Measurements from ENCODE around the gene SETBP1.

Gene SETBP1

GRCh38 chr18:44967599-44967998, 286.9 kb downstream of the SETBP1 start:
- no peak for DNase-seq (ENCODE audit: low read depth in 2 of 2)

DNA sequence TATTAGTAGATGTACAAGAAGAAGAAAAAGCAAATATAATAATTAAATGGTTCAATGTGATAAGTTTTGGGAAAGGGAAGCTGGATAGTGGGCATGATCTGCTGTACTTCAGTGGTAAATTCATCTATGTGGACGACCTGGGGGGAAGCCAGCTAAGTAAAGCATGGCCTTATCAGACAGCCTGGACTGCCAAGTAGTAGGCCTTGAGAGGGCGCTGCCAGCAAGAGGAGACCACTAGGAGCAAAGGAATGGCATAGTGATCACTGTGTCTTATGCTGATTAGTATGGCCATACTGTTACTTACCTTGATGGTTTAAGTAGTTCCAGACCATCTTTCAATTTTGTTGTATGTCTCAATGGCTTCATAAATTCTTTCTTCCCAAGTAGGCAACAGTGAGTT, 287.6 kb downstream of the SETBP1 start:
- DNase-seq (ENCODE audit: low read depth in 2 of 2): no peak

- DNase-seq (ENCODE audit: low read depth in 2 of 2): no peak
These were observed 288.6 kb downstream of the SETBP1 start for GRCh38 chr18:44969214-44969795.

- no peak for DNase-seq (ENCODE audit: low read depth in 2 of 2)
These were observed 292.6 kb downstream of the SETBP1 start for GRCh38 chr18:44973282-44973681.

DNA sequence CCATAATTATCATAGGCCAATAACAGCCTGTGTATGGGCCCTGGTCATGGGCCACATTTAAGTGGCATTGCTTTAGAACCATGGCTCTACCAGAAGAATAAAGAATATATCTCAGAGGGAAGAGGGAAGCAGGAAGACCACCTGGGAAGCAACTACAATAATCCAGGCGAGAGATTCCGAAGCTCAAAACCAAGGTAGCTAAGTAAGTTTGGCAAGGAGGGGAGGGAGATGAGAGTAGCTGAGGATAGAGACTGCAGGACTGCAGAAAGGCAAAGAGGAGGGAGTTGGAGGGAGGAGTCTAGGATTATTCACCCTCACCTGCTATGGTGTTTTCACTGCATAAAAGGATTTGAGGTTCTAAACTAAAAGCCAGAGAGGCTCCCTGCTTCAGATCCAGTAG, 293.5 kb downstream of the SETBP1 start:
- no peak for DNase-seq (ENCODE audit: low read depth in 2 of 2)

DNA sequence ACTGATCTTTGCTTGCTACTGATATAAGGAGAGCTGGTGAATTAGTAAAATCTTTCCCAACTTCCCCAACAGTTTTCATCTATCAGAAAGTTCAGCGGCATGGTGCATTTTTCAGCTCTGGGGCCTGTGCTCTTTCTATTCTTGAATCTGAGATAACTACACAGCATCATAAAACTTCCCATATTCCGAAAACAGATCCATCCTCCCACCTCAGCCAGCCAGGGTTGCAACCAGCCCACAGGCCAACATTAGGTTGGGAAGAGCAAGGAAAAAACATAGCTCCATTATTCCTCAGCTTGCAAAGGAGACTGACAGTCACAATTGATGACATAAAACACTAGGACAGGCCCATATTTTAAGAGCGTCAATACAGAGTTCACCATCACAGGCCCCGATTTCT, 297.2 kb downstream of the SETBP1 start:
- DNase-seq (ENCODE audit: low read depth in 2 of 2): no peak

GRCh38 chr18:44979748-44980147, 299.1 kb downstream of the SETBP1 start:
- no peak for DNase-seq (ENCODE audit: low read depth in 2 of 2)

DNA sequence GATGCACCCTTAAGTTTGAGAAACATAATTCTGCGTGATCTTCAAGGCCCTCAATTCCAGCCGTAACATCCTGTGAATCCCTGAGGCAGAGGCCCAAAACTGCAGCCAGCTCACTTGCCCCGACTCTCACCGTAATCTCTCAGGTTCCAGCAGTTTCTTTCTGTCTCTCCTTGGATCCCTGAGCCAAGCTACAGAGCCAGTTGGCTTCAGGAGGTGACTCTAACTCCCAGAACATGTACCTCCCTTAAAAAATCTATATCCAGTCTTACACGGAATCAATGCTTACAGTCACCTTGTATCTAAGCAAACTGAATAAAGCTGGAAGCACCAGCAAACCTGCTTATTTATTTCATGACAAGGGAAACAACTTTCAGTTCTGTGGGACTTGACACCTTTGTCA, 300.4 kb downstream of the SETBP1 start:
- DNase-seq (ENCODE audit: low read depth in 2 of 2): no peak

DNA sequence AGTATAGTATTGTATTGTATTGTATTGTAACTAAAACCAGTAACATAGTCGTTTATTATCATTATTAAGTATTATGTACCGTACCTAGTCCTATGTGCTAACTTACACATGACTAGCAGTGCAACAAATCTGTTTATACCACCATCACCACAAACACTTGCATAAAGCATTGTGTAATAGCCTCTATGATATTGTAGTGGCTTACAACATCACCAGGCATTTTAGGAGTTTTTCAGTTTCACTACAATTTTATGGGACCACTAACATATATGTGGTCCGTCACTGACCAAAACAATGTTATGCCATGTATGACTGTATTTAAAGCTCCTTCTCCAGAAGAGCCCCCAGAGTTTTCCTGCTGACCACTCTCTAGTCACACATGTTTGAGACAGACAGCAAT, 306.2 kb downstream of the SETBP1 start:
- no peak for DNase-seq (ENCODE audit: low read depth in 2 of 2)

DNA sequence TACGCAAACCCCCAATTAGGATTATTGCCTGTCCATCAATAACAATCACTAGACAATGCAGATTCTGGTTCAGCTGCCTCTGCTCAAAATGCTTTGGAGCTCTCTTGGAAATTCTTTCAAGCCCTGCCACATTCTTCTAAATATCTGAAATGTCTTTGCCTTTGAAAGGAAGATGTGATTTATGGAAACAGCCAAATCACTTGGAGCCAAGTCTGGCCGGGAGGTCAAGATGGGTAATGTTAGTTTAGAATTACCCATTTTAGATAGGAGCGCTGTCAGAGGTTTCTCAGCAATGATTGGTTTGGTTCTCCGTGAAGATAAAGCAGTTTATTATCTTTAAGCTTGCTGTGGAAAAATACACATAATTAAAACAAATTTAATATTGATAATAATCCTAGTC, 306.7 kb downstream of the SETBP1 start:
- DNase-seq (ENCODE audit: low read depth in 2 of 2): no peak

- DNase-seq (ENCODE audit: low read depth in 2 of 2): no peak
These were observed 308.3 kb downstream of the SETBP1 start for GRCh38 chr18:44988821-44989587.

DNA sequence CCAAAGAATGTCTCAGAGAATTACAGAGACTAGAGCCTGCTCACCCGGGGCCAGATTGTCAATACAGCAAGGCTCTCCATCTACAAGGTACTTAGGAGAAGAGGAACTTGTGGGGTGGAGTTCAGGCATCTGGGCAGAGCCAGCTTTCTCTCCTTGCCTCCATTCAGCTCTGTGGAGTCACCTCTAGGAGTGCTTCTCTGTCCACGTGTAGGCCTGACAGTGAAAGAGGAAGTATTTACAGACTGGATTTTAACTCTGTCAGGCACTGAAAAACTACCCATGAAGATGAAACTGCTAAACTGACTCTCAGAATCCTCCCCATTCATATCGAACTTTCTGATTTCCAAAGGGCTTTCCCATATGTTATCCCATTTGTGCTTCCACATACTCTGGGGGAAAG, 315.6 kb downstream of the SETBP1 start:
- no peak for DNase-seq (ENCODE audit: low read depth in 2 of 2)

DNA sequence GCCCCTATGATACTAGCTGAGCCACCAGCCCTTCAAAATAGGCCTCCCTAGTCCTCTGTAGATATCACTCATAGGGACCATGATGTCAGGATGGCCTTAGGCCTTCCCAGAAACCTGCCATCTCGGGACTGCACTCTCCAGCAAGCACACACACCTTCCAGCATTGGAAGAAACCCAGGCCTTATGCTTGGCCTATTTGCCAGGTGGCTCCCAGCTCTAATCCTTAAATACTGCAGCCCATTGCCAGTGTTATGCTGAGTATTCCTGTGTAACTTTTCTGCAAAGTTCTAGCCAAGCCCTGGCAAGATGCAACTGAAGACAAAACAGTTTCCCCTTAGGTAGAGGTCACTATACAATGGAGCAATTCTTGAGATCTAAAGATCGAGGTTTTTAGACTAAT, 316.5 kb downstream of the SETBP1 start:
- no peak for DNase-seq (ENCODE audit: low read depth in 2 of 2)

GRCh38 chr18:44998360-44998759, 317.7 kb downstream of the SETBP1 start:
- DNase-seq (ENCODE audit: low read depth in 2 of 2): no peak

- no peak for DNase-seq (ENCODE audit: low read depth in 2 of 2)
These were observed 323.9 kb downstream of the SETBP1 start for GRCh38 chr18:45004546-45005080.

DNA sequence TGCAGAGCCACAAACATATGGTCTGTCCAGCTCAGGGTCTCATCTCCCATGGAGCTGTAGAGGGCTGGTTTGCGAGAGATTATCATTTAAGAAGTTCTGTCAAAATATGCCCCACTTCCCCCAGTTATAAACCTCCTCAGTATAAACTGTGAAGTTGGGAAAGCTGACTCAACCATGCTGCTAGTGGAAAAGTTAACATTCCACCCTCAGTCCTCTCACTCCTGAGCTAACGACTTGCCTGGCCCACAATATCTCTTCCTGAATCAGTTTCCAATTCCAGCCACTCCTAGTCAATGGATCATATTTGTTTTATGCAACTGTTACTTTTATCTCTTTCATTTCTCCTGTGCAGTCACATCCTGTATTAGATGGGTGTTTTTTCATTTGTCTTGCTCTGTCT, 326.2 kb downstream of the SETBP1 start:
- no peak for DNase-seq (ENCODE audit: low read depth in 2 of 2)

DNA sequence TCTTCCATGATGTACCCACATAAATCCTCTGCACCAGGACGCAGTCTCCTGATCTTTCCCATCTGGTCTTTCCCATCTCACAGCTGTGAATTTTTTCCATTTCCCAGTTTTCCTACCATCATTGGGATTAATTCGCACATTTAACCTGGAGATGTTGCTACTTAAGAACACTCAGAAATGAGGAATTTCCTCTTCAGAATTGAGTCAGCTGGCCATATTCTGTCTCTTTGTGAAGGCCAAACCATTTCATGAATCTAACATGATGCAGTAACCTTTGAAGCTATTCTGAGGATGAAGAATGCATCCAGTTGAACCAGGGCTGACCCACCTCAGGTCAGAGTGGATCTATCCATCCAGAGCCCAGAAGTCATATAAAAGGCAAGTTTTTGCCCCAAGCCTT, 326.8 kb downstream of the SETBP1 start:
- no peak for DNase-seq (ENCODE audit: low read depth in 2 of 2)

DNA sequence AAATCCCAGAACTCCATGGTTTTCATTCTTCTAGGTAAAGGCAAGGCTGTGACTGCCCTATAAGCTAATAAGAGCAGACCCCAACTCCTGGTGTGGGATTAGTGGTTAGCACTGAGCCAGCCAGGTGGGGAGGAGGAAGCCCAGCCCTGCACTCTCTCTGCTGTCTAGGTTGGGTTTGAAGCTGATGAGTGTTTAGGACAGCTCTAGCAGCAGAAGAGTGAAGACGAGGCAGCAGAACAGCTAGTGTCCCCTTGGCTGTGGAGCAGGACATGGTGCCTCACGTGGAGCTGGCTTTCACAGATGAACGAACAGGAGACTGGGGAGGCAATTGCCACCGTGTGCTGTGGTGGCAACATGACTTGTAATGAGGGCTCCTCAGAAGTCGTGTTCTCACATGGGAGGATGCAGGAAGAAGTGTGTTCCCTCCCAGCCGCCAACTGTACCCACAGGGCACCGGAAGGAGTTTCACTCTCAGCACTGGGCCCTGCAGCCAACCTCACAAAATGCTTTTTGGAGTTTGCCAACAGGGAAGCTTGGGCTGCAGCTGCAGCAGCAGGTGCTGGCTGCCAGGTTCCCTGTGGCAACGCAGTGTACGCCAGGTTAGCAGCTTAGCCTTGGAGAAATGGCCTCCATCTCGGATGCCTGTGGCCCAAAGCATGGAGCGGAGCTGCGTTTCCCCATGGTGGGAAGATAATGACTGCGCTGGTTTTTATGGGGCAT, 328.2 kb downstream of the SETBP1 start:
- no peak for DNase-seq (ENCODE audit: low read depth in 2 of 2)

DNA sequence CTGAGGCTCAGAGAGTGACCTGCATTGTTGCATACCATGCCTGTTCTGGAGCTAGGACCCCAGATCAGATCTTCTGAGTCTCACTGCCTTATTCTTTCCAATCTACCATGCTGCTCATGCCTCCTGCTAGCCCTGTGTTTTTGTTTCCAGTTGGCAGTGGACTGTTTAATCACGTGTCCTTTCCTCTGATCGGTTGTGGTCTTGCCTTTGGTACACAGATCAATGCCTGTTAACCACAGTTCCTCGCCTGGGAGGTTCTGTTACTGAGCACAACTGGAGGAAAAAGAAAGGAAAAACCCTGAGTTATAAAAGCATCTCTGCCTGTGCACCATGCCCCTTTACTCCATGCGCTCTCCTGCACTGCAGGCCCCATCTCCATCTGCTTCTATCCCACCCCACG, 329.1 kb downstream of the SETBP1 start:
- DNase-seq (ENCODE audit: low read depth in 2 of 2): no peak

- no peak for DNase-seq (ENCODE audit: low read depth in 2 of 2)
These were observed 331.6 kb downstream of the SETBP1 start for GRCh38 chr18:45012286-45012685.

DNA sequence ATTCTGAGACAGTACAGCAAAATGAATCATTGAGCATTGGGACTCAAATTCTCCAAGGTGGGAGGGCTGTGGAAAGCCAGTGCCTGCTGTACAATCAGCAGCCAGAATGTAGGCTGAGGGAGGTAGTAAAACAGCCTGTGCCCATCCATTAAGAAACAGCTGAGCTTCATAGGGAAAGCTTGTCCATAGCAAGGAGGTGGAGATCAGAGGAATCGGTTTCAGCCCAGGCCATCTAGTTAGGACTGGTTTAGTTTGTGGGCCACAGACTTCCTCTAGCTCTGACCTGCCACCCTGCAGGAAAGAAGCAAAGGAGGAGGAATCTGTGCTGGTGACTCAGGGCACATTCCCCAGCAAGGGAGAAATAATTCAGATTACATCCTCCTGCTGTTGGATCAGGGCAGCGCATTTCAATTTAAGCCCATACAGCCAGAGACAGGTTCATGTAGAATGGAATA, 333.4 kb downstream of the SETBP1 start:
- DNase-seq (ENCODE audit: low read depth in 2 of 2): no peak

GRCh38 chr18:45015788-45016128, 335.1 kb downstream of the SETBP1 start:
- DNase-seq (ENCODE audit: low read depth in 2 of 2): no peak

GRCh38 chr18:45019469-45019868, 338.8 kb downstream of the SETBP1 start:
- DNase-seq (ENCODE audit: low read depth in 2 of 2): no peak

All from stimulated activated CD4-positive, alpha-beta T cell treated with anti-CD3 and anti-CD28 coated beads, Interleukin-1b, Interleukin-23, amount 100 ng/mL, for 4 hours (primary cell).